Lower leg skin (tissue), 3 donors: ENCODE measurements around the gene ACSS3.

ENCODE experiments used
- CTCF ChIP-seq, 3 donors: fragments of 450-650 bp; IDR thresholded peaks; one replicate each; pipeline ENCODE4 v1.5.1; 2016; ENCODE audit warnings: antibody characterized with exemption in 3 of 3, mild to moderate bottlenecking in 3 of 3, moderate library complexity in 2 of 3
- POLR2A ChIP-seq, 2 donors: fragments of 450-650 bp; IDR thresholded peaks; one replicate each; pipeline ENCODE4 v1.6.1; 2016 to 2017; ENCODE audit warnings: antibody characterized with exemption in 2 of 2, mild to moderate bottlenecking in 1 of 2, moderate library complexity in 1 of 2

DNA sequence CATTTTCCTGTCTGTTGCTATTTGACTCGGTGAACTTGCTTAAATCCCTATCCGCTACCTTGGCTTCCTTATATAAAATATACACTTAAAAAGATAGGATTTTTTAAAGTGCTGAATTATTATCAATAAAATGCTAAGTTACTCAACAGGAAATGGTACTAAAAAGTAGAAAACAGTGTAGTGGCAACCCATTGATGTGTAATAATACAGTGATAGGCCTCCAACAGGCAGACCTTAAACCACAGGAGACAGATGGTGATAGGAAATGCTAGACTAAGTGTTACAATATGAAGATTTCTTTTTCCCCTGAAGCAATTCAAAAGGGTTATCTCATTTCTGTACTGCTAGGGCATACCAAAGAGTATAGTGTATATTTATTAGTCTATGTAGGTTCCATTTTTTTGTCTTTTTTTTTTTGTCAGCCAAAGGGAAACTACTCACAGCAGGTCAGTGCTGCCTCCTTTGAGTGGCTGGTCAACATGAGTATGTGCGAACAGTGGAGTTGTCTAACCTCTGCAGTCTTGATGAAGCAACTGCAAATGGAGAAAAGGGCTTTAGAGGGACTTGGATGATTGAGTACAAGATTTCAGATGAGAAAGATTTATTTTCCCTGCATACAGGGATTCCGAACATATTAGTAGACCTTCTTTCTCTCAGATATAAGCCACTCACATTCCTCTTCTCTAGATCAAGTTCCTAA lies 183.8 kb downstream of the ACSS3 start:
- no peak for TF ChIP-seq CTCF (IDR thresholded peaks at IDR 0.05)
- TF ChIP-seq POLR2A (IDR thresholded peaks at IDR 0.05) = no peak
